GM21825 (cell line): ENCODE data around the gene TFEB.

ENCODE experiments used
- ATAC-seq: cut with Tn5 transposase; IDR thresholded peaks from one replicate; pipeline ENCODE4 v1.9.1; 2021; ENCODE audit warnings: mild to moderate bottlenecking, moderate library complexity; ENCODE audit not compliant: unreplicated experiment

TFEB gene

GRCh38 chr6:41655176-41655575 lies 80.2 kb downstream of the TFEB start:
- no peak for ATAC-seq

DNA sequence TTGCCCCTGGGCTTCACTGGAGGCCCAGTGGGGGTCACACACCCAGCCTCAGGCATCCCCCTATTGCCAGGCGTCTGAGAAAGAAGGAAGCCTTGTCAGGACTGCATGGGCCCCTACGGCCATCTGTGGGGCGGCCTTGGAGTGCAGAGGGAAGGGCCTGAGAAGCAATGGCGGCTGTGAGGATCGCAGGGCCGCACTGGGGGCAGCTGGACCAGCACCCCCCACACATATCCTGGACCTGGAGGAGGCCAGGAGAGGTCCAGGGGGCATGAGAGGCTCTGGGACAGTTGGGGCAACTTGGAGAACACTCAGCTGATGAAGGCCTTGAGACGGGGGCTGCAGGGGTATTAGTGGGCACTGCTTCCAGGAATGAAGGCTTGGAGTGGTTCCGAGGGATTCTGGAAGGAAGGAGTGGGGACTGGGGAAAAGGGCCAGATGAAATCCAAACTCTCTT lies 80.7 kb downstream of the TFEB start:
- ATAC-seq = no peak

DNA sequence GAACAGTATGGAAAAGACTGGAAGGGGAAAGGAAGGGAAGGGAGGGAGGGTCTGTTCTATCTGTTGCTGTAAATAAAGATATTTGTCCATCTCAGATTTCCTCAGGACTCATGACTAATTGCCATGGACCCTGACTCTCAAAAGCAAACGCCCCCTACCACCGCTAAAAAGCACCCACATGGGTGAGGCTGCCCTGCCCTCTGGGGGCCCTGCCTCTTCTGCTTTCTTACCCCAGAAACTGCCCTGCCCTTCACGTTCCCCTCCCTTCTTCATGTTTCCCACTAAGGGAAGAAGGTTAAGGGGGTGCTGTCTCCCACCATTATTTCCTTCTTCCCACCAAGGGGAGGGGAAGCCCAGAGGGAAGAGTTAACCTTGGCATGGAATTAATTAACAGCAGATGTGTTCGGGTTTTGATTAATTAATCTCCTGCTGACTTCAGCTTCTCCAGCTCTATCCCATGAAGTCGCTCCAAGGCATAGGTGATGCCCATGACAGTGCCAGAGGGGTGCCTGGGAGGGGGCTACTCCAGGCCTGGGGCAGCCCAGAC lies 81.2 kb downstream of the TFEB start:
- ATAC-seq = no peak

- ATAC-seq = no peak
Measured at GRCh38 chr6:41653691-41654090, 81.7 kb downstream of the TFEB start.

DNA sequence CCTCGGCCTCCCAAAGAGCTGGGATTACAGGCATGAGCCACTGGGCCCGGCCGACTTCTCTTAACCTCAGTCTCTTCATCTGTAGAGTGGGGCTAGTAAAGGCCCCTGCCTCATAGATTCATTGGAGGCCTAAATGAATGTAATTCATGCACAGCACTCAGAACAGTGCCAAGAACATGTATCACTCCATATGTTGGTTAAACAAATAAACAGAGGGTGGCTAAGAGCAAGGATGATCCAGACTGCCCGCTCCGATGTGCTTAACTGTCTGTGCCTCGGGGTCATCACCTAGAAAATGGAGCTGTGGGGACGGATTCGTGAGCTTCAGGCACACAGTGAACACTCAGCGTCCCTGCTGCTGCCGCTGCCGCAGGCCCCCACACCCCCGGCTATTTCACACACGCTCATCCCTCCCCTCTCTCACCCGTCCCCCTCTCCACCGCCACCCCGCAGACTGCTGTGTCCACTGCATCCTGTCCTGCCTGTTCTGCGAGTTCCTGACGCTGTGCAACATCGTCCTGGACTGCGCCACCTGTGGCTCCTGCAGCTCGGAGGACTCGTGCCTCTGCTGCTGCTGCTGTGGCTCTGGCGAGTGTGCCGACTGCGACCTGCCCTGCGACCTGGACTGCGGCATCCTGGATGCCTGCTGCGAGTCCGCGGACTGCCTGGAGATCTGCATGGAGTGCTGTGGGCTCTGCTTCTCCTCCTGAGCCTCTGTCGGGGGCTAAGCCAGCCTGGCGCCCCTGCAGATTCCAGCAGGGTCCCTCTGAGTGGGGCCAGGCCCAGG lies 82.3 kb downstream of the TFEB start:
- ATAC-seq = no peak

GRCh38 chr6:41651962-41652657 lies 83.3 kb downstream of the TFEB start:
- ATAC-seq = no peak

DNA sequence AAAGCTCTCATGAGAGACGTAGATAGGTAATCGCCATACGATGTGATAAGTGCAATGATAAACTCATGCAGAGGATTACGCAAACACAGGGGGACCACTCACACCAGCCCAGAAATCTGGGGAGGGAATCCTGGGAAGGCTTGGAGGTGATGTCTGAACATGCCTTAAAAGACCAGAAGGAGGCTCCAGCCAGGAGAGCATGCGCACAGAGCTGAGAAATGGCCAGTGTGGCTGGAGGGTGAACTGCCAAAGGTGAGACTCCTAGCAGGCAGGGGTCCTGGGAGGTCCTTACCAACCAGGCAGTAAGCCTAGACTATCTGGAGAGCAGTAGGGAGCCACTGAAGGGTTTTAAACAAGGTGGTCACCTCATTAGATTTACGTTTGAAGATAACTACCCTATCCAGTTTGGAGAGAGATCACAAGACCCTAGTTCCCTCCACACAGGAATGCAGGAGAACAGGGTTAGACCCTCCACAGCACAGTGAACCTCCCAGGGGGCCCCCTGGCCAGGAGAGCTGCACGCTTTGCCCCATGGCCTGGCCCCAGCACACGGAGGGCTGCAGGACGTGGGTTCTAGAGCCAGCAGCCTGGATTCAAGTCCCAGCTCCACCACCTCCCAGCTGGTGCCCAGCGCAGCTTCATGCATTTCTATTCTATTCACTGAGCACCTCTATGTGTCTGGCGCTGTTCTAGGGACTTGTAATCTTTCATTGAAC lies 84.0 kb downstream of the TFEB start:
- no peak for ATAC-seq

- no peak for ATAC-seq
Measured at GRCh38 chr6:41650120-41650519, 85.3 kb downstream of the TFEB start.

GRCh38 chr6:41649596-41649995 lies 85.8 kb downstream of the TFEB start:
- no peak for ATAC-seq

DNA sequence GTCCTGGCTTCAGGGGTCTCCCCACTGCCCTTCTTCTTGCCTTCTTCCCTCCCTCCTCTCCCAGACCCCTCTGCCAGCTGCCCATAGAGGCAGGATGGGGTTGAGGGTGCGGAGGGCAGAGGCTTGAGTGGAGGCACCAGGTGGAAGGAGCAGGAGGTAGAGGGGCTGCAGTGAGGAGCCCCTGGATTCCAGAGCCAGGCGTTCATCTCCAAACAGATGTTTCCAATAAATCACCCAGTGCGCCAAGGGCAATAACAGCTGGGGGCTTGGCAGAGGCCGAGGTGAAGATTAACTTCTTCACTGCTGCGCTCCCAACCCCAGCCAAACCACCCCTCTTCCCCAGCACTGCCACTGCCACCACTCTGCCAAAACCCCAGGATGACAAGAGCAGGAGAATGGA lies 86.5 kb downstream of the TFEB start:
- no peak for ATAC-seq

DNA sequence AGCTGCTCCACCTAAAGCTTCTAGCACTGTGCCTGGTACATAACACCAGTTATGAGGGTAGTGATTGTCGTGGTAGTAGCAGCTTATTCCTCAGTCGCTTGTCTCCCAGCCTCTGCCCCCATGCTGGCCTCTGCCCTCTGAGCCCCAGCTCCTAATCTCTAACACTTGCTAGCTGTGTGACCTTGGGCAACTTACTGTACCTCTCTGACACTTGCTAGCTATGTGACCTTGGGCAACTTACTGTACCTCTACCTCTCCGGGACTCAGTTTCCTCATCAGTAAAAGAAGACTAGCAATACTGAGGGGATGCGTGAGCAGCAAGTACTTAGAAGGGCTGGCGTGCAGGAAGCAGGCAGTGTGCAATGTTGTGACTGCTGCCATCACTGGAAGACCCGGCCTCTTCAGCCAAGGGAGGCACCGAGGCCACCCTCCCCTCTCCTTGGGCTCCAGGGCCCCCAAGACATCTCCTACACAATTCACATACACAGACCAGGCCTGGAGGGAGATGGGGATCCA lies 87.3 kb downstream of the TFEB start:
- no peak for ATAC-seq

DNA sequence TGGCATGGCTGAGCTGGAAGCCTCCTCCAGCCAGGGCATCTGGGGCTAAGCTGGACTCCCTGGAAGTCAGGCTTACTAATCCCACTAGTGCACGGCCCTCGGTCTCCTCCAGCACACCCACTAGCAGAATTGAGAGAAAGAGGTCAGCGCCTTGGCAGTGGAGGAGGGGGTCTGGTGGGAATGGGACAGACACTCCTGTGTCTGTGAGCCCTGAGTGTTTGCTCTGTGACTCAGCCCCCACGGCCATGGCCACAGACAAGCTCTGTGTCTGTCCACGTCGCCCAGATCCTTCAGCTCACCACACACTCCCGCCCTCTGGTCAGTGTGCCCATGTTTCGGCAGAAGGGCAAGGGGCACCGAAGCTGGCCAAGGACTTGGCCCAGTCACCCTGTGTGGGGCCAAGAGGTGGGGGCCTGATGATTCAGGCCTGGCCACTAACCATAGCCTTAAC lies 88.3 kb downstream of the TFEB start:
- no peak for ATAC-seq

DNA sequence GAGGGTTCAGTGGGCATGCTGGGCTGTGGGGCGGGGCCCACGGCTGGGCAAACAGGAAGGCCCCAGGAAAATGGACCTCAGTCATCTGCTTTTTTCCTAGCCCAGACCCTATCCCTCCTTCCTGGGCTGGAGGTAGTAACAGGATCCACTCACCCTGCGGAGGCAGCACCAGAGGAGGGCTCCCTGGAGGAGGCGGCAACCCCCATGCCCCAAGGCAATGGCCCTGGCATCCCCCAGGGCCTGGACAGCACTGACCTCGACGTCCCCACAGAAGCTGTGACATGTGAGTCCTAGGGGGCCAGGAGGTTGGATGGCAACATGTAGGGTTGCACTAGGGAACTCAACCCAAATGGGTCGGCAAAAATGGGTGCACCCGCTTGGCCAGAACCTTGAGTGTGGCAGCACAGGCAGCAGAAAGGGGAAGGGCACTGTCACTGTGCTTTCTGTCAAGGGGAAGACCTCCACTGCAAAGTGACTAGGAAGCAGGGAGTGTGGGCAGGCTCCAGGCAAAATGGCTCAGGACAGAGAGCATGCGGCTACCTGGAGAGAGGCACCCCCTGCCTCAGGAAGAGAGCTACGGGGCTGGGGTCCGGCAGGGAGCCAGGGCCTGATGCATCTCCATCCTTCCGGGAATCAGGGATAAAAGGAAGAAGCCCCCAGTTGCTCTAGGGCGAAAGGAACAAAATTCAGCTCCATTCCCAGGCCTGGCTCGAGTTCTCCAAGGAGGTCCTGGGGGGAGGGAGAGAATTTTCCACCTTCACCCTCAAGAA lies 89.2 kb downstream of the TFEB start:
- no peak for ATAC-seq

DNA sequence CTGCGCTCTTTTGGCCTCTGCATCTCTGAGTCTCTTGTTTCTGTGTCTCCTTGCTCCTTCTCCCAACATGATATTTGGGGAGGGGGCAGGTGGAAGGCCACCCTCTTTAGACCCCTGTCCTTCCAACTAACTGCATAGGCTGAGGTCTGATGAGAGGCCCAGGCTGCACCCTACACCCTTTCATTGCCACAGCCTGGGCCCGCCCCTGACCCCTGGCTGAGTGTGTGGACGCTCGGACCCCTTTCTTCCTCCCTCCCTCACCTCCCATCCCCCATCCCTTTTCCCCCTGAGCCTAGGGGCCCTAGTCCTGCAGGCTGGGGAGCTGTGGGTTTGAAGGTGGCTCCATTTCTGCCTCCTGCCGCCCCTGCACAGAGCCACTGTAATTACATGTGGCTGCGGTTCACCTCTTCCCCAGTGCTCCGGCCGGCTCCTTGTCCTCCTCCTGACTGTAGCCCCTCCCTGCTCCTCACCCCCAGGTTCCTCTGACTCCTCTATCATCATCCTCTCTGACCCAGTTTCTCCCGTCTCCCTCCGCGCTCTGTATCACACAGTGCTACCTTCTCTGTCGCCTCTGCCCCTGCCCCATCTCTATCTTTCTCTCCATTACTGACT lies 90.3 kb downstream of the TFEB start:
- ATAC-seq = no peak

- no peak for ATAC-seq
Measured at GRCh38 chr6:41644297-41644879, 91.0 kb downstream of the TFEB start.

GRCh38 chr6:41643899-41644269 lies 91.5 kb downstream of the TFEB start:
- no peak for ATAC-seq

GRCh38 chr6:41642960-41643898 lies 92.2 kb downstream of the TFEB start:
- no peak for ATAC-seq

DNA sequence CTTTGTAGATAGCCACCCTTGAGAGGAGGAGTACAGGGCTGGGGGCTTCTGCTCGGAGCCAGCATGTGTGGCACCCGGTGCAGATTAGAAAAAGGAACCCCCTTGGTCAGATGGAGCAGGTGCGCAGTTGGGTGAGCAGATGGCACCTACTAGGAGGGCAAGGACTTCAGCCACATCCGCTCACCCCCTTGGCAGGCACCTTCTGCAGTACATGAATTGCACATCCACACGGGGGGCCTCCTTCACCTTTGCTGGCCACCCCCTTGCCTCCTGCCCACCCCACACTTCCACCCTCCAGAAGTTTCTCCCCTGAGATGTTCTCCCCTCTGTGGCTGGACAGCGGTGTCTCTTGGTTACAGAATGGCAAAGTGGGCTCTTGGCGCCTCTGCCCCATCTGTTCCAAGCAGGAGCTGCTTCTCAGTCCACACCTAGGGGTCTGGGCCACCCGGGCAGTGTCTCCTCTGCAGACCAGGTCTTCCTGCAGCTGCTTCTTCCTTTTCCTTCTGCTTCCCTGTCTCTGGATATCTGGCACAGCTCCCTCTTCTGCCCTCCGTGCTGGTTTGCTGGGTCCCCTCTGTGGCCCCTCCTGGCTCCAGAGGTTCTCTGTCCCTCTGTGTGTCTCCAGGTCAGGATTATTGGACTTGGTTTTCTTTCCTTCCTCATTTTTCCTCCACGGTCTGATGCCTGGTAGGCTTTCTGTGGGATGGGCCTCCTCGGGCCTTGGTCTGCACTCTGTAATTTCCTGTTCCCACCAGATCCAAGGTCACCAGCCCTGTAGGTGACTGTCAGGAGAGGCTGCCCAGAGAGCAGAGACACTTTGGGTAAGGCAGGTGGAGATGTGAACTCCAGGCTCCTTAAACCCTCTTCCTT lies 93.1 kb downstream of the TFEB start:
- no peak for ATAC-seq
